PC-3 (cell line): ENCODE results near the gene ARID3C.

ENCODE experiments used
- EZH2 ChIP-seq: fragments of 300-600 bp; sonication (generic); IDR thresholded peaks from one replicate; pipeline ENCODE4 v1.6.1; 2017; ENCODE audit warnings: antibody characterized with exemption, mild to moderate bottlenecking, low read length; ENCODE audit not compliant: unreplicated experiment
- EZH2phosphoT487 ChIP-seq: fragments of 300-600 bp; sonication (generic); IDR thresholded peaks from 2 replicates; pipeline ENCODE4 v1.6.1; 2018; ENCODE audit warnings: mild to moderate bottlenecking, antibody characterized with exemption, low read length, borderline replicate concordance
- TF ChIP-seq, protein P1 (sequence below): fragments of 300-600 bp; sonication (generic); conservative IDR thresholded peaks from 2 replicates; pipeline ENCODE4 v1.5.1; 2017; ENCODE audit warnings: antibody characterized with exemption, low read depth, mild to moderate bottlenecking, low read length

DNA sequence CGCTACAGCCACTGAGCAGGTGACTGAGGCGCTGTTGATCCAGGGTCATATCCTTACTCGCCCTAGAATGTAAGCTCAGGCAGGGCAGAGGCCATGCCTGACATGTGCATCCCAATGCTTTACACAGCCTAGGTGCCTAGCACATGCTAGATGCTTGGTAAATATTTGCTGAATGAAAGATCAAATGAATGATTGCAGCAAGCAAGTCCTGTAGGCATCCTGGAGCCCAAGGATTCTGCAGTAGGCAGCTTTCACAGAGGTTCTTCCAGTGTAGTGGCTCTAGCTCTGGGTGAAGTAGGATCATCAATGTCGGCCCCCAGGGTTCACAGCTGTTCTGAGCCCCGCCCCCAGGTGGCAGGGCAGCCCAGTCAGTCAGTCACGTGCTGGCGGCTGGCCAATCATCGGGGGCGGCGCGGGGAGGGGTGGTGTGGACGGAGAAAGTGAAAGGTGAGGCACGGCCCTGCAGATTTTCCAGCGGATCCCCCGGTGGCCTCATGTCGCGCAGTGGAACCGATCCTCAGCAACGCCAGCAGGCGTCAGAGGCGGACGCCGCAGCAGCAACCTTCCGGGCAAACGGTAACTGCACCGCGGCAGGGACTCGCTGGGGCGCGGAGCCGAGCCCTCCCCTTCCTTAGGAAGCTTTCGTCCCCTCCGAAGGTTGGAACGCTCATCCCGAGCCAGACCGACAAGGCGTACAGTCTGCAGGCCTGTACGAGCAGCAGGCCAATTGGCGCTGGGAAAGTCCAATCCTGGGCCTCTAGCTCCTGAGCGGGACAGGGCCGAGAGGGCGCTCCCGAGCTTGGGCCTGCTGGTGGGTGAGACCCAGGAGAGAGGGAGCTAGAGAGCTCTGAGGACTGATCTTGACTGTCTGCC, 17.6 kb upstream of the ARID3C start, which contains the start of gene GALT:
- TF ChIP-seq EZH2, result no peak
- TF ChIP-seq, protein P1, sequence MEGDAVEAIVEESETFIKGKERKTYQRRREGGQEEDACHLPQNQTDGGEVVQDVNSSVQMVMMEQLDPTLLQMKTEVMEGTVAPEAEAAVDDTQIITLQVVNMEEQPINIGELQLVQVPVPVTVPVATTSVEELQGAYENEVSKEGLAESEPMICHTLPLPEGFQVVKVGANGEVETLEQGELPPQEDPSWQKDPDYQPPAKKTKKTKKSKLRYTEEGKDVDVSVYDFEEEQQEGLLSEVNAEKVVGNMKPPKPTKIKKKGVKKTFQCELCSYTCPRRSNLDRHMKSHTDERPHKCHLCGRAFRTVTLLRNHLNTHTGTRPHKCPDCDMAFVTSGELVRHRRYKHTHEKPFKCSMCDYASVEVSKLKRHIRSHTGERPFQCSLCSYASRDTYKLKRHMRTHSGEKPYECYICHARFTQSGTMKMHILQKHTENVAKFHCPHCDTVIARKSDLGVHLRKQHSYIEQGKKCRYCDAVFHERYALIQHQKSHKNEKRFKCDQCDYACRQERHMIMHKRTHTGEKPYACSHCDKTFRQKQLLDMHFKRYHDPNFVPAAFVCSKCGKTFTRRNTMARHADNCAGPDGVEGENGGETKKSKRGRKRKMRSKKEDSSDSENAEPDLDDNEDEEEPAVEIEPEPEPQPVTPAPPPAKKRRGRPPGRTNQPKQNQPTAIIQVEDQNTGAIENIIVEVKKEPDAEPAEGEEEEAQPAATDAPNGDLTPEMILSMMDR, result peak; percentile 51
- TF ChIP-seq EZH2phosphoT487, result no peak
